ENCODE data around the gene FOS.
"Not testable (repeated sequence)": the region's sequence is repeated elsewhere in the genome, so short reads cannot be mapped to it uniquely, and the experiment has no call there.

Gene FOS

GRCh38 chr14:75278422-75279152 is at the start of gene FOS:
TSS of gene FOS (plus strand) at chr14:75278828. CDS start at chr14:75278983, 155 bp downstream.
- peak; percentile 77 to 83 for DNase-seq

- no peak for DNase-seq
Observed at GRCh38 chr14:75229661-75230139, 48.9 kb upstream of the FOS start.

- DNase-seq, result no peak
Observed at GRCh38 chr14:75230140-75230792, 48.4 kb upstream of the FOS start.

GRCh38 chr14:75231320-75231719 is 47.3 kb upstream of the FOS start:
- no peak for DNase-seq

- DNase-seq, result no peak
Observed at GRCh38 chr14:75232191-75232590, 46.4 kb upstream of the FOS start.

GRCh38 chr14:75232597-75232996 is 46.0 kb upstream of the FOS start:
- no peak for DNase-seq

- no peak for DNase-seq
Observed at GRCh38 chr14:75234173-75235115, 44.2 kb upstream of the FOS start.

- not testable (repeated sequence) for DNase-seq
Observed at GRCh38 chr14:75235198-75235597, 43.4 kb upstream of the FOS start.

GRCh38 chr14:75236467-75236866 is 42.2 kb upstream of the FOS start:
- DNase-seq, result no peak

GRCh38 chr14:75236901-75237419 is 41.7 kb upstream of the FOS start:
- no peak for DNase-seq

GRCh38 chr14:75238756-75239455 is 39.7 kb upstream of the FOS start:
- DNase-seq, result no peak

- no peak for DNase-seq
Observed at GRCh38 chr14:75240781-75241180, 37.8 kb upstream of the FOS start.

GRCh38 chr14:75242546-75243273 is 35.9 kb upstream of the FOS start:
- no peak for DNase-seq

- no peak for DNase-seq
Observed at GRCh38 chr14:75244121-75244520, 34.5 kb upstream of the FOS start.

GRCh38 chr14:75246546-75247285 is 31.9 kb upstream of the FOS start:
- no peak for DNase-seq

- peak; percentile 55 for DNase-seq
Observed at GRCh38 chr14:75247286-75247922, 31.2 kb upstream of the FOS start.

- DNase-seq, result no peak
Observed at GRCh38 chr14:75247939-75248338, 30.7 kb upstream of the FOS start.

GRCh38 chr14:75249251-75249957 is 29.2 kb upstream of the FOS start:
- peak; percentile 65 to 68 for DNase-seq

- no peak for DNase-seq
Observed at GRCh38 chr14:75249958-75250336, 28.7 kb upstream of the FOS start.

GRCh38 chr14:75250800-75251199 is 27.8 kb upstream of the FOS start:
- no peak for DNase-seq
